GM21526 (cell line): ENCODE measurements around the gene EFNA2.
A peak's percentile ranks its signal among the peaks of the same experiment; 100 is the strongest.
"Not testable (repeated sequence)": the region's sequence is repeated elsewhere in the genome, so short reads cannot be mapped to it uniquely, and the experiment has no call there.

ENCODE experiments used
- ATAC-seq: cut with Tn5 transposase; IDR thresholded peaks from one replicate; pipeline ENCODE4 v1.9.1; 2021; ENCODE audit warnings: moderate library complexity; ENCODE audit not compliant: unreplicated experiment, low FRiP score

Gene EFNA2

DNA sequence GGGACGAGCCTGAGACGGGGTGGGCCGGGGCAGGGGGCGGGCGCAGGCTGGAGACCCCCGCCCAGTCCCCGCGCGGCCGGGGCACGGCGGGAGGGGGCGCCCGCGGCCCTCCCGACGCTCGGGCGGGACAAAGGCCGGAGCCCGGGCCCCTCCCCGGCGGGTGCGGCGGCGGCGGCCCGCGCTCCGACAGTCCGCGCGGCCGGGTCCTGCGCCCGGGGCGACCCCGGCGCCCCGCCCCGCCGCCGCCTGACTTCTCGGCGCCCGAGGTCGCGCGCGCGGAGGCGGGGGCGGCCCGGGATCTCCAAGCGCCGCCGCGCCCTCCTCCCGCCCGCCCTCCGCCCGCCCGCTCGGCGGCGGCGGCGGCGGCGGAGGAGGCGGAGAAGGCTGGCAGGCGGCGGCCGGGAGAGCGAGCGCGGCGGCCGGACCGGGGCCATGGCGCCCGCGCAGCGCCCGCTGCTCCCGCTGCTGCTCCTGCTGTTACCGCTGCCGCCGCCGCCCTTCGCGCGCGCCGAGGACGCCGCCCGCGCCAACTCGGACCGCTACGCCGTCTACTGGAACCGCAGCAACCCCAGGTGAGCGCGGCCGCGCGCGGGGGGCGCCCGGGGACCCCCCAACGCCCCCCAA is at the start of gene EFNA2:
Gene EFNA2, plus strand, starts transcription at position 137 of the 624 bp plus-strand sequence. Its CDS starts 296 bp downstream, at position 433.
- ATAC-seq, result no peak

- no peak for ATAC-seq
These were observed 49.1 kb upstream of the EFNA2 start for GRCh38 chr19:1236576-1236975.

DNA sequence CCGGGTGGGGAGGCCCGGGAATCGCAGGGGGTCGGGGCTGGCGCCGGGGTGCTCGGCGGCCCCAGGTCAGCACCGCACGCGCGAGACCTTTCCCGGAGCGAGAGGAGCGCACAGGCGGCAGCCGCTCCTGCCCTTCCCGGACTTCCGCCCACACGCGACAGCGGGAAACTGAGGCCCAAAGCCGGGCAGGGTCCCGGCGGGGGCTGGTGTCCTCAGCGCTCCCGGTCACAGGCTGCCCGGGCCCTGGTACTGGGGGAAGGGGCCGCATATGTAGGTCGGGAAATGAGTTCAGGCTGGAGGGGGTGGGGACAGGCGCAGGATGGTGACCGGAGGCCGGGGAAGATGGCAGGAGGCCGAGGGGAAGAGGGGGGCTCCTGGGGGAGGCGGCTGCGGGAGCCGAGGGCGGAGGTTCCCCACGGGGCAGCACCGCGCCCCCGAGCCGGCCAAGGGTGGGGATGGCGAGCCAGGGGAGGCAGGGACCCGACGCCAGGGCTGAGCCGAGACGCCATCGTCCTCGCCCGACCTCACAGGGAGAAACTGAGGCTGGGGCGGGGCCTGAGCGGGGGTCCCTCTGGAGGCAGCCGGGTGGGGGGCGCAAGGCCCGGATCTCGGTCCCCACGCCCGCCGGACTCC is 48.5 kb upstream of the EFNA2 start:
- no peak for ATAC-seq

DNA sequence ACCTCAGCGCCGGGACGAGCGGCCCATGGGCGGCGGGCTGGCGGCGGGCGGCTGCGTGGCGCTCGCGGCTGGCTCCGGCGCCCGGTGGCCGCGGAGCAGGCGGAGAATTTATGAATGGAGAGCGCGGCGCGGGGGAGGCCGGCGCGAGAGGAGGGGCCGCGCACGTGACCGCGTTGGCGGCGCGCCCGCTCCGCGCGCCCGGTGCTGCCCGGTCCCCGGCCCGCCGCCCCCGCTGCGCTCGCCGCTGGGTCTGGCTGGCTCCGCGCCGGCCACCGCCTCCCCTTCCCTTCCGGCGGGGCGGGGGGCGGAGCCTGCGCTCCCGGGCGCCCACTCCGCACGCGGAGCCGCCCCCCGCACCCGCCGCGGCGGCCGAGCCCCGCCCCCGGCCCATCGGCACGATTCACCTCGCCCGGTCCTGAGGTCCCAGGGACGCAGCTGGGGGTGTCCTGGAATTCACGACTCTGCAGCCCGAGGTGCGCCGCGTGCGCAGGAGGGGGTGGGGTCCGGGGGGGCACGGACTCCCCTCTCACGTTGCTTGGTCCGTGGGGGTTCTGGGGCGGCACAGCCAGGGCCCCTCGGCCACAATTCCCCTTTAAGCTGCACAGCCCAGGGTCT is 47.8 kb upstream of the EFNA2 start, which contains the start of gene CBARP:
Gene CBARP, minus strand, starts transcription at position 252 of the 615 bp plus-strand sequence. CDS start 1,905 bp downstream, outside the sequence.
- no peak for ATAC-seq

- no peak for ATAC-seq
These were observed 47.0 kb upstream of the EFNA2 start for GRCh38 chr19:1238369-1239303.

DNA sequence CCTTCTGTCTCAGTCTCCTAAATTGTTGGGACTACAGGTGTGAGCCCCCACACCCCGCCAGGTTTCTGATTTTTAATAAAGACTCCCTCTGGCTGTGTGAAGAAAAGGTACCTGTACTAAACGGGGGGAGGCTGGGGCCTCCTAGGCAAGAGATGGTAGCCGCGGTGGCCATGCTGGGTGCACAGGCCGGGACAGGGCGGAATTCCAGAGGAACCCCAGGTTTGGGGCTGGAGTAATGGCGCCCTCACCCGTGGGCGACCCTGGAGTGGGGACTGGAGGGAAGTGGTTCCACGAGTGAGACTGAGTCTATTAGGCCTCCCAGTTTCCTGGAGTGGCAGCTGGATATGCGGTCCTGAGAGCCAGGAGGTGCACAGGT is 46.3 kb upstream of the EFNA2 start:
- no peak for ATAC-seq

DNA sequence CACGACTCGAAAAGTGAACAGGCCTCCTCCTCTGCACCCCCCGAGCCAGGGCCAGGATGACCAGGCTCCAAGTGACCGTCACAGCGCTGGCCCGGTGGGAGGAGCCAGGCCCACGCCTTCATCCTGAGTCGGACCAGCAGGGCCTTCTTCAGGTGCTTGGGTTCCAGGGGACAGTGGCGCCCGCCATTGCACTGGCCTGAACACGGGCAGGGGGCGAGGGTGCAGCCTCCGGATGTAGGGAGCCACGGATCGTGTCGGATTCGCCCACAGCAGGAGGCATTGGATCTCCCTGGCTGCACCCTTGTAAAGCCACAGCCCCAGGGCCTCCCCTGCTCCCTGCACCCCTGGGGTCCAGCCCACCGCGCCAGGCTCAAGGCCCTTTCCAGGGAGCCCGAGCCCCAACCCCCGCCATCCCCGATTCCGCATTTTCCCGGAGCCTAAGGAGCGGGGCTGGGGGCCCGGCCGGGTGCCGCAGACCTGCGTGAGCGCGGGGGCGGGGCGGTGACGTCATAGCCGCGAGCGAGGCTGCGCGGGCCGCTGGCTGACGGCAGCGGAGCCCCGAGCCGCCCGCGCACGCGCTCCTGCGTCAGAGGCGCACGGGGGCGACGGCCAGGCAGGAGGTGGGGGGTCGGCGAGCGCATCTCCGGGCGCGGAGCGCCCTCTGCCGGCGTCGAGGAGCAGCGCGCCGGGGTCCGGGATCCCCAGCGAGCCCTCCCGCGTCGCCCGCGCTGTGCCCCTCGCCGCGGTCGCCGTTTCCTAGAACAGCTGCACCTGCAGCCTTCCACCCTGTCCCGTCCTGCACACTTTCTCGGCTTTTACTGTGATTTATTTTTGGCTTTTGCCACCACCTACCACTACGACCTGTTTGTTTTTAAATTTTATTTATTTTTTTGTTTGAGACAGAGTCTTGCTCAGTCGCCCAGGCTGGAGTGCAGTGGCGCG is 45.6 kb upstream of the EFNA2 start:
- ATAC-seq, result no peak

DNA sequence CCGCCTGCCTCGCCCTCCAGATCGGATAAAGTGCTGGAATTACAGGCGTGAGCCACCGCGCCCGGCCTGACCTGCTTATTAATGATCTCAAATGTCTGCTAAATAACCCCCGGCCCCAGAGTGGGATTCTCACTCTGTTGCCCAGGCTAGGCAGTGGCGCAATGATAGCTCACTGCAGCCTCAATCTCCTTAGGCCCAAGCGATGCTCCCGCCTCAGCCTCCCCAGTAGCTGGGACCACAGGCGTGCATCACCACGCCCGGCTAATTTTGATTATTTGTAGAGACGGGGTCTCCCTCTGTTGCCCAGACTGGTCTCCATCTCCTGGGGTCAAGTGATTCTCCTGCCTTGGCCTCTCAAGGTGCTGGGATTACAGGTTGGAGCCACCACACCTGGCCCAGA is 44.7 kb upstream of the EFNA2 start:
- ATAC-seq, result no peak

- ATAC-seq, result peak; percentile 31
These were observed 44.1 kb upstream of the EFNA2 start, which contains the start of gene ATP5F1D for GRCh38 chr19:1241417-1242095. ATP5F1D (plus strand) TSS chr19:1241751; CDS start chr19:1241851, 100 bp downstream.

- no peak for ATAC-seq
These were observed 41.6 kb upstream of the EFNA2 start for GRCh38 chr19:1243768-1244692.

- ATAC-seq, result no peak
These were observed 40.8 kb upstream of the EFNA2 start for GRCh38 chr19:1244693-1245451.

DNA sequence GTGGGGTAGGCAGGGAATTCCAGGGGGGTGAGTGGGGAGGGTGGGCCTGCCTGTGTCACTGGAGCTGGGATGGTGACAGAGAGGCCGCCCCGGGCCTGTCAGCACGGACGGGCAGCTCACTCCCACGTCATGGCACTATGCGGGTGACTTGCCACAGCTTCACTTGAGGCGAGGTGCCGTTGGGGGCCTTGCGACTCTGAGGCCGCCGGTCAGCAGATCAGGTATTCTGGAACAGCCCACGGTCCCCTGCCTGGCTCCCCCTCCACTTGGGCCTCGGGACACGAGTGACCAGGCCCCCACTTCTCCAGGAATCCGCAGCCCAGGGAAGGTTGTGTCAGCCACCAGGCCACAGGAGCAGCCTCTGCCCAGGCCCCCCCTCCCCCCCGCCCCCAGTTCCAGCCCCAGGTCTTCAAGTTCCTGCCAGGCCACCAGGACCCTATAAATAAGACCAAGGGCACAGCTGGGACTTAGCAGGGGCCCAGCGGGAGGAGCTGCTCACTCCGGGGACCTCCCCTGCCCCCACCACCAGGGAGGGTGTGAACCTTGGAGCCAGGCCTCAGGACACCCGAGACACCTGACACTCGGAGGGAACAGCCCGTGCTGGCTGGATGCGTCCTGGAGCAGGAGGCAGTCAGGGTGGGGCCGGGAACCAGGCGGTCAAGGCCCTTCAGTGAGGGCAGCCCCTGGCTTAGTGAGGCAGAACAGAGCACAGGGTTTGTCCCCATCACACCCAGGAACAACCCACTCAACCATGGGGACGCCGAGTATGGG is 40.0 kb upstream of the EFNA2 start:
- ATAC-seq, result no peak

DNA sequence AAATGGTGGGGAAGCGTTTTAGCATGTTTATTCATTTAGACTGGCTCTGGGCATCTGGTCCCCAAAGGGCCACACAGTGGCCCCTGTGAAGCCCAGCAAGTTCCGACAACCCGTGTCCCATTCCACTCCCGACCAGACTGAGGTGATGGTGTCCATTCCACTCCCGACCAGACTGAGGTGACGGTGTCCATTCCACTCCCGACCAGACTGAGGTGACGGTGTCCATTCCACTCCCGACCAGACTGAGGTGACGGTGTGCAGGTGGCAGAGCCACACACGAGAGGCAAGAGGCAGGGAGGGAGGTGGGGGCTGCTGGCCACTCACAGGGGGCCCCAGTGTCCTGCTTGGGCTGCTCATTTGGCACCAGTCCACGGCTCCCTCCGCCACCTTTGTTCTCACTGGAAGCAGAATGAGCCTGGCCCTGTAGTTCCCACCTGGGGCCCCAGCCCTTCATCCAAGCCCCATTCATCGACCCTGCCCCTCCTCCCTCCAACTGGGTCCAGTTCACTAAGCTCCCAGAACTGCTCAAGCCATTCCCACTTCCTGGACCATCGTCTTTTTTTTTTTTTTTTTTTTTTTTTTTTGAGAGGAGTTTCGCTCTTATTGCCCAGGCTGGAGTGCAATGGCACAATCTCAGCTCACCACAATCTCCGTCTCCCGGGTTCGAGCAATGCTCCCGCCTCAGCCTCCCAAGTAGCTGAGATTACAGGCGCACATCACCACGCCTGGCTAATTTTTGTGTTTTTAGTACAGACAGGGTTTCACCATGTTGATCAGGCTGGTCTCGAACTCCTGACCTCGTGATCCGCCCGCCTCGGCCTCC is 39.2 kb upstream of the EFNA2 start:
- not testable (repeated sequence) for ATAC-seq

DNA sequence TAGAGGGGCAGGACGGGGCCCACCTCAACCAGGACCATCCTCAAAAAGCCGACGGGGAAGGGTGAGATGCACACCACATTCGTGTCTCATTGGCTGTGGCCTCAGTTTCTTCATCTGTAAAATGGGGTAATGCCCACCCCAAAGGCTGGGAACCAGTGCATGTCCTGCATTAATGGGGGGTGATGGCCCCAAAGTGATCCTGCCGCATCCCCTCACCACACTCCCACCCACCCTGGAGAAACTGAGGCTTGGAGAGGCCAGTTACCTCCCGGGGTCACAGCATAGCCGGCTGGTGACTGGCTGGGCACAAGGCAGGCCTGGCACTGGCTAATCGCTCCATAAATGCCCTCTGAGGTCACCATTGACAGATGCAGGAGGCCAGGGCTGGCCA is 37.9 kb upstream of the EFNA2 start:
- no peak for ATAC-seq

- peak; percentile 8 for ATAC-seq
These were observed 37.4 kb upstream of the EFNA2 start, which contains the start of gene MIDN for GRCh38 chr19:1248139-1248785. MIDN (plus strand) TSS chr19:1248583; CDS start chr19:1250297, 1,714 bp downstream.
